Endothelial cell of umbilical vein (primary cell): ENCODE data around the gene ZFP1. TPM values are rescaled to one million over a fixed set of nuclear protein-coding genes. Genes with fewer than 3 reads are reported as not detected.

Source experiments
- BruUV-seq: library from RNA; stranded (reverse); fragments of 400-500 nt; replicated peaks from 2 replicates; lab custom pipeline; 2021; lab: Mats Ljungman, UMichigan
- CTCF ChIA-PET: fragments of 300-600, 350-600 bp; sonication (Branson Sonifier 250); formaldehyde crosslinking; loops from one replicate; lab custom pipeline; 2021; ENCODE audit warnings: antibody characterized with exemption, inconsistent platforms; lab: Charles Lee
- POLR2A ChIA-PET: fragments of 300-600, 350-600 bp; sonication (Branson Sonifier 250); formaldehyde crosslinking; loops from one replicate; lab custom pipeline; 2021; ENCODE audit warnings: antibody characterized with exemption, inconsistent platforms; lab: Charles Lee
- DNase-seq: peaks from one replicate; pipeline ENCODE4 v3.0.0-alpha.2; 2011; ENCODE audit warnings: low read depth, low spot score
- FAIRE-seq: peaks from 2 replicates; lab custom pipeline; 2011; peaks lifted over from hg19 to GRCh38; lab: Jason Lieb, UNC
- H2AFZ ChIP-seq: 2 replicates; pipeline ENCODE4 v1.6.0; 2012; ENCODE audit warnings: low read depth, low read length, control low read depth, inconsistent platforms
- H3K27ac ChIP-seq: 2 replicates; pipeline ENCODE4 v1.5.1; 2011; ENCODE audit warnings: low read depth, mild to moderate bottlenecking, control low read depth, low read length, moderate library complexity; ENCODE audit not compliant: insufficient read depth
- H3K27me3 ChIP-seq, 2 experiments: 2 replicates each; pipeline versions ENCODE4 v1.6.0 to v1.6.1; 2011; ENCODE audit warnings: low read length in 2 of 2, mixed read lengths in 1 of 2; ENCODE audit not compliant: control insufficient read depth in 2 of 2, insufficient read depth in 2 of 2
- H3K36me3 ChIP-seq, 2 experiments: 2 replicates in 1 of 2; 3 replicates in 1 of 2; pipeline ENCODE4 v1.5.1; 2011; ENCODE audit warnings: low read length in 2 of 2, mild to moderate bottlenecking in 1 of 2, moderate library complexity in 1 of 2; ENCODE audit not compliant: control insufficient read depth in 2 of 2, insufficient read depth in 2 of 2; ENCODE audit errors: extremely low read depth in 1 of 2
- H3K4me1 ChIP-seq: 3 replicates; pipeline ENCODE4 v1.5.1; 2011; ENCODE audit warnings: mild to moderate bottlenecking, low read length; ENCODE audit not compliant: control insufficient read depth, insufficient read depth; ENCODE audit errors: extremely low read depth
- H3K4me2 ChIP-seq: 2 replicates; pipeline ENCODE4 v1.6.1; 2011; ENCODE audit warnings: low read length, control low read depth, mixed read lengths; ENCODE audit not compliant: insufficient read depth
- H3K4me3 ChIP-seq, 3 experiments: fragments of 200-600 bp in 1 of 3; sonication (generic), shearing (Covaris generic) in 1 of 3; replicated peaks in 1 of 3; 2 replicates each; pipeline ENCODE4 v1.5.1; 2011 to 2016; ENCODE audit warnings: control low read depth in 3 of 3, low read length in 3 of 3, mild to moderate bottlenecking in 2 of 3, inconsistent platforms in 1 of 3, low read depth in 1 of 3, moderate library complexity in 1 of 3; ENCODE audit not compliant: insufficient read depth in 1 of 3
- H3K79me2 ChIP-seq: 2 replicates; pipeline ENCODE4 v1.6.0; 2012; ENCODE audit warnings: low read length, inconsistent platforms; ENCODE audit not compliant: control insufficient read depth, insufficient read depth
- H3K9ac ChIP-seq: replicated peaks from 2 replicates; pipeline ENCODE3; 2011; ENCODE audit warnings: low read length, control low read depth; ENCODE audit not compliant: insufficient read depth; ENCODE audit errors: extremely low read depth
- H3K9me1 ChIP-seq: replicated peaks from 3 replicates; pipeline ENCODE4 v1.6.0; 2011; ENCODE audit warnings: mild to moderate bottlenecking, low read length; ENCODE audit not compliant: control insufficient read depth, insufficient read depth; ENCODE audit errors: extremely low read depth
- H3K9me3 ChIP-seq: replicated peaks from 2 replicates; pipeline ENCODE4 v1.5.1; 2012; ENCODE audit warnings: low read length, inconsistent platforms; ENCODE audit not compliant: control insufficient read depth, insufficient read depth
- H4K20me1 ChIP-seq: replicated peaks from 2 replicates; pipeline ENCODE3; 2011; ENCODE audit warnings: mild to moderate bottlenecking, low read length; ENCODE audit not compliant: control insufficient read depth, insufficient read depth; ENCODE audit errors: extremely low read depth
- CTCF ChIP-seq, 2 donors: IDR thresholded peaks; 1 replicate in 1 of 2; 2 replicates in 1 of 2; pipeline ENCODE4 v1.5.1; 2011; ENCODE audit warnings: low read length in 2 of 2, mild to moderate bottlenecking in 2 of 2, moderate library complexity in 2 of 2, control low read depth in 1 of 2, inconsistent platforms in 1 of 2, low read depth in 1 of 2; ENCODE audit not compliant: insufficient read depth in 1 of 2; ENCODE audit errors: extremely low read depth in 1 of 2
- EZH2 ChIP-seq: IDR thresholded peaks from 2 replicates; pipeline ENCODE4 v1.6.1; 2012; ENCODE audit warnings: borderline replicate concordance, low read depth, mild to moderate bottlenecking, moderate library complexity, low read length, inconsistent platforms; ENCODE audit not compliant: severe bottlenecking
- FOS ChIP-seq: IDR thresholded peaks from 2 replicates; pipeline ENCODE4 v1.6.1; 2011; ENCODE audit warnings: mild to moderate bottlenecking, low read length, moderate library complexity, borderline replicate concordance; ENCODE audit not compliant: insufficient read depth
- GATA2 ChIP-seq: IDR thresholded peaks from 2 replicates; pipeline ENCODE4 v1.7.0; 2011; ENCODE audit warnings: low read depth, mild to moderate bottlenecking, moderate library complexity, mixed read lengths, low read length; ENCODE audit not compliant: insufficient read length, insufficient read depth
- JUN ChIP-seq: IDR thresholded peaks from 2 replicates; pipeline ENCODE4 v1.6.1; 2011; ENCODE audit warnings: borderline replicate concordance, low read depth; ENCODE audit not compliant: insufficient read length, insufficient read depth
- MAX ChIP-seq: IDR thresholded peaks from 2 replicates; pipeline ENCODE4 v1.6.1; 2011; ENCODE audit not compliant: insufficient read depth, insufficient read length
- MYC ChIP-seq: IDR thresholded peaks from one replicate; pipeline ENCODE4 v1.6.1; 2011; ENCODE audit warnings: mild to moderate bottlenecking, low read depth, low read length
- POLR2A ChIP-seq: IDR thresholded peaks from 2 replicates; pipeline ENCODE4 v1.6.1; 2012; ENCODE audit warnings: low read depth, mild to moderate bottlenecking, control low read depth, low read length
- POLR2AphosphoS5 ChIP-seq: IDR thresholded peaks from 2 replicates; pipeline ENCODE4 v1.6.1; 2012; ENCODE audit warnings: low read depth, mild to moderate bottlenecking, control low read depth, low read length, moderate library complexity; ENCODE audit not compliant: insufficient read depth
- dilution Hi-C: fragments of 300-500 bp; cut with MboI; formaldehyde crosslinking; loops from one replicate; pipeline ENCODE4 v1.15.0; 2019; ENCODE audit warnings: low sequenced_read_pairs; ENCODE audit not compliant: extremely low pct_ligation_motif_present
- intact Hi-C: fragments of 100-400 bp; cut with micrococcal nuclease; formaldehyde crosslinking; loops from one replicate; pipeline ENCODE4 v1.10.0; 2022
- polyA plus RNA-seq, 4 experiments: library from polyadenylated mRNA; depleted of rRNA in 3 of 4; stranded (reverse) in 3 of 4; unstranded in 1 of 4; fragments of >200 nt; gene quantifications; 2 replicates each; pipeline versions ENCODE4 v1.2.1 to v1.2.3, GENCODE V29; 2011 to 2012; ENCODE audit warnings: missing spikeins in 1 of 4
- total RNA-seq: library from RNA; stranded (reverse); gene quantifications from 2 replicates; pipeline ENCODE4 v1.2.3, GENCODE V29; 2021

The ZFP1 gene
- total and polyA plus RNA-seq, 2 donors (not counting 3 experiments of a cell fraction or from before 2014, with no cell fraction given): 2.8 to 9.8 TPM

DNA sequence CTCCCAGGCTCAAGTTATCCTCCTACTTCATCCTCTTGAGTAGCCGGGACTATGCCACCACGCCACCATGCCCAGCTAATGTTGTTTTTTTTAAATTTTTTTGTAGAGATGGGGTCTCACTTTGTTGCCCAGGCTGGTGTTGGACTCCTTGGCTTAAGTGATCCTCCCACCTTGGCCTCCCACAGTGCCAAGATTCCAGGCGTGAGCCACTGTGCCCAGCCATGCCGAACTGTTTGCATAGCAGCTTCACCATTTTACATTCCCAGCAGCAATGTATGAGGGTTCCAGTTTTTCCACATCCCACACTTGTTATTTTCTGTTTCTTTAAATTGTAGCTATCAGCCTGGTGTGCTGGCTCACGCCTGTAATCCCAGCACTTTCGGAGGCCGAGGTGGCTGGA, 68.3 kb downstream of the ZFP1 start:
- Histone ChIP-seq H3K9me1 (no peaks in the 10 kb centered on the region), H3K27me3 (no peaks in the 10 kb centered on the region), H3K4me3 (no peak overlapping the region), H3K79me2 (no peaks in the 10 kb centered on the region), H3K9ac (no peak overlapping the region), H4K20me1 (no peaks in the 10 kb centered on the region), H3K36me3 (no peaks in the 10 kb centered on the region), H3K4me2 (no peak overlapping the region), H3K27ac (no peak overlapping the region), H3K4me1 (no peaks in the 10 kb centered on the region), H2AFZ (no peak overlapping the region), H3K9me3 (no peaks in the 10 kb centered on the region)
- dilution Hi-C loops: no loop called here
- ChIA-PET POLR2A (no interaction called here), CTCF (interaction anchor here (1.2 to 1.3 kb wide), 2 partner anchors 18 to 182 kb away, joined by 3 to 4 read pairs; no protein-coding TSS in a partner anchor)
- no peak for FAIRE-seq
- intact Hi-C loops: no loop called here
- TF ChIP-seq MYC: no peak
- TF ChIP-seq POLR2A: no peak
- TF ChIP-seq JUN: no peak
- DNase-seq: no peak
- no TSS peak for BruUV-seq

GRCh38 chr16:75217389-75217851, 69.1 kb downstream of the ZFP1 start:
- ChIA-PET POLR2A (interaction anchor here (0.6 kb wide), 1 partner anchor 9 kb away, joined by 5 read pairs; no protein-coding TSS in a partner anchor), CTCF (interaction anchor here (1.2 to 1.3 kb wide), 2 partner anchors 18 to 181 kb away, joined by 3 to 4 read pairs; no protein-coding TSS in a partner anchor)
- Histone ChIP-seq H3K27ac (no peak overlapping the region), H4K20me1 (no peaks in the 10 kb centered on the region), H3K4me1 (no peaks in the 10 kb centered on the region), H3K9ac (no peak overlapping the region), H3K4me2 (no peak overlapping the region), H3K4me3 (no peak overlapping the region), H3K9me1 (no peaks in the 10 kb centered on the region), H2AFZ (no peak overlapping the region), H3K79me2 (no peaks in the 10 kb centered on the region), H3K9me3 (no peaks in the 10 kb centered on the region), H3K27me3 (no peaks in the 10 kb centered on the region), H3K36me3 (no peaks in the 10 kb centered on the region)
- DNase-seq (no peak), FAIRE-seq (no peak)
- BruUV-seq: no TSS peak
- no peak for TF ChIP-seq MYC
- TF ChIP-seq FOS: no peak
- TF ChIP-seq MAX: no peak
- no peak for TF ChIP-seq JUN
- TF ChIP-seq POLR2AphosphoS5: no peak
- TF ChIP-seq CTCF (IDR thresholded peaks at IDR 0.05; ENCODE audit: extremely low read depth in 1 of 2, insufficient read depth in 1 of 2, low read depth in 1 of 2, low read length in 2 of 2): no peak
- TF ChIP-seq GATA2: no peak
- no peak for TF ChIP-seq EZH2
- dilution Hi-C loops: no loop called here
- intact Hi-C loops: no loop called here
